Amygdala (tissue), 56 donors: ENCODE measurements around the gene ADTRP.
A peak's percentile ranks its signal among the peaks of the same experiment; 100 is the strongest.
"Not testable (repeated sequence)": the region's sequence is repeated elsewhere in the genome, so short reads cannot be mapped to it uniquely, and the experiment has no call there.

ENCODE experiments used
- DNase-seq, 56 donors: peaks; one replicate each; lab custom pipeline; 2025; lab: John Stamatoyannopoulos, UW

ADTRP gene

DNA sequence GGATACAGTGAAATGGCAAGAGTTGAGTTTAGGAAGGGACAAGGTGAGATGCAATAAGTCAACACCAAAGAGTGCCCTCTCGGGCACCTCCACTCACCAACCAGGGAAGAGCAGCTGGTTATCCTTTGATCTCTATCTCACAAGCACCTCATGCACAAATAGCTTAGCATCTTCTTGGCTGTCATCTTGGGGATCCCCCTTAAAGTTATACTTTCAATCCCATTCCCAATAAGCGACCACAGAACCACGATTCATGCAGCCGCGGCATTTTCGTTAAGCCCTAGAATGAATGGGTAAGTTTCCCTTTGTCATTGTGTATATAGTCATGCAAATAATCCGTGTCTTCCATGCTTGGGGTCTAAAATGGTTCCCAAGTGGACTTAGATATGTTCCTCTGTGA is 73.5 kb downstream of the ADTRP start:
- no peak for DNase-seq

DNA sequence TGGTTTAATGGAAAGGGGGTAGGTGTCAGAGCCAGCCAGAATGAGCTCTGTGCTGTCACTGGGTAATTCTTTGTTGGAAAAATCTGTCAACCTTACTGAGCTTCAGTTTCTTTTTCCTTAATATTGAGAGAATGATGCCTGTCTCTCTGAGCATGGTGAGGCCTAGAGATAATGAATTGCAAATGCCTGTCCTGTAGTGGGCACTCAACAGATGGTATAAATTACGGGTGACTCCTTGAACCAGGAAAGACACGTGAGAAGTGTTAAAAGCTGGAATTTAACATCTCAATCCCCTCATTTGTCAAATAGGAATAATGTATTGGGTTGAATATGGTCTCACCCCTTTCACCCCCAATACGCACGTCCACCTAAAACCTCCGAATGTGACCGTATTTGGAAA is 74.9 kb downstream of the ADTRP start:
- no peak for DNase-seq

DNA sequence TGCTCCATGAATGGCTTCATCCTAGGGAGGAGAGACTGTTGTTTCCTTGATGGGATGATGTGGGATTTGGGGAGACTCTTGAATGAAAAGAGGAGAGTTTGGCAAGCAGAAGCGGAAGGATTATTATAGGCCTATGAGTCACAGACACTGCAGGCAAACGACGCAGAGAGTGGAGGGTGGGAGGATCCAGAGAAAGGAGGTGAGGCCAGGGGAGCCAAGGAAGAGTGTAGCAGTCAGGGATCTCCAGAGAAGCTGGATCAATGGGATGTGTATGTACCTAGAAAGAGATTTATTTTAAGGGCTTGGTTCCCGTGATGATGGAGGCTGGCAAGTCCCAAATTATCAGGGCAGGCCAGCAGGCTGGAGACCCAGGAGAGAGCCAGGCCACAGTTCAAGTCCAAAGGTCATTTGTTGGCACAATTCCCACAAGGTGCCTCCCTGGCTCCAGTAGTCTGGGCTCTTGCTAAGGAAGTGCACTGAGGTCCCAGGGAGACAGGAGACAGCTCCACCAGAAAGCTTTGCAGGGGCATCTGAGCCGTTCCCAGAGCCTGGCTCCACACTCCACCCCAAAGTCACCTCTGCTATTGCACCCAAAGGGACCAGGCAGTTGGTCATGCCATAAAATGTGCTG is 76.0 kb downstream of the ADTRP start:
- DNase-seq: peak in 1 of 56 donors; percentile 10

DNA sequence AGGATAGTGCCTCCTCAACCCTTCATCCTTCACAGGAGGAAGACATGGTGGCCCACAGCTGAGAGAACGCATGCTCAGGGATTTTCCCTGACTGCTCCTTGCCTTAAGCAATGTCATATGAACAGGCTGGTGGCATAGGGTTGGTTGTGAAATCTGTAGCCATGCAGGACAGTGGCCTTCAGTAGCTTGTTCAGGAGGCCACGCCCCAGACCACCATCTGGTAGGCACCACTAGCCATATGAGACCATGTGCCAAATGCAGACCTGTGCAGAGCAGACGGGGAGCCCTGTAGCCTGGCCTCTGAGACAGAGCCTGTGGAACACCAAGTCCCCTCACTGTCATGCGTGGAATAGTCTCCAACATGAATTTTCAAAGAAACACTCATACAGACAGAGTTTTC is 76.5 kb downstream of the ADTRP start:
- DNase-seq: no peak

DNA sequence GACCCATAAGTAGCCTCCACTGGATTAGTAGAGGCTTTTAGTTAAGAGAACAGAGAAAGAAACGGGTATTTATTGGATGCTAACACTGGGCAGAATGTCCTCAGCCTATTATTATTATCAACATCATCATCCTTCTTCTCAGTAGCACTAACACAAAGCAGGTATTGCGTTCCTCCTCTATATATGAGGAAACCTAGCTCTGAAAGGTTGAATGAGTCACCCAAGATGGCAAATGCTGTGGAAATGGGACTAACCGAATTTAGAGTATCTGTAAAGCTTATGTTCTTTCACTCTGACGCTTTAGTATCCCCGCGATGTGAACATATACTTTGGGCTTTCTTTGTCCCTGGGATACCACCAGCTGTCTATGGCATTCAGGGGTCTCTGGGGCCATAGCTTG is 77.0 kb downstream of the ADTRP start:
- no peak for DNase-seq

DNA sequence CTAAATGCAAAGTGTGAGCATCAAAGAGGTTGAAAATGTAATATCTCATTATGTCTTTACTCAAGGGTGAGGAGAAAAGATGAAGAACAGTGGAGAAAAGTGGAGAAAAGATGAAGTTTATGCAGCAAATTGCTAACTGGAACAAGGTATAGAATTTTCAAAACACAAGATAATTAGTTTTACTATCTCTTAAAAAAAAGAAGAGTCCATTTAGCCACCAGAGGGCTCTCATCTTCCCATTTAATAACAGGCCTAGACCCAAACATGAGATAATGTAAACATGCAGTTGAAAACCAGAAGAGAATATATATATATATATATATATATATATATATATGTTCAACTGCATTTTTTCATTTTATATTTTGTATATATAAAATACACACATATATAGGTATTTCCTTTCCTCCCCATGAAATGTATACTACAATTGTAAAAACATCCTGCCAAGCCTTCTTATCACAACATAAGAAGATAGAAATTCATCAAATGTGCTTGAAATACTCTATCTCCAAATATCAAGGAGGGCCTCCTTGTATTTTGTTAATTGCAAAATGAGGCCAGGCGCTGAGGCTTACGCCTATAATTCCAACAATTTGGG is 78.4 kb downstream of the ADTRP start:
- DNase-seq: peak in 1 of 56 donors; percentile 8

DNA sequence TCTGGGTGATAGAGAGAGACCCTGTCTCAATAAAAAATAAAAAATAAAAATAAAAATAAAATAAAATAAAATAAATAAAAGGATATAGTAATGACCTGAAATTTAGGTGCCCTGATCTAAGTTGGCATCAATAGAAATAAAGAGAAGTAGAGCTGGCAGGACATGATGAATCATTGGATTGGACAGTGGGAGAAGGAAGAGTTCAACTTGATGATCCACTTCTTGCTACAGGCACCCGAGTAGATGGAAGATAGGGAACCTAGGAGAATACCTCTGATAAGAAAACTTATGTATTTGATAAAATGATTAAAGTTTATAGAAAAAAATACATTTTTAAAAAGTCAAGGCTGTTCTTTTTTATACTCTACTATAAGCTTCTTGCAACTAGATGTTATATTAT is 79.0 kb downstream of the ADTRP start:
- DNase-seq: no peak

DNA sequence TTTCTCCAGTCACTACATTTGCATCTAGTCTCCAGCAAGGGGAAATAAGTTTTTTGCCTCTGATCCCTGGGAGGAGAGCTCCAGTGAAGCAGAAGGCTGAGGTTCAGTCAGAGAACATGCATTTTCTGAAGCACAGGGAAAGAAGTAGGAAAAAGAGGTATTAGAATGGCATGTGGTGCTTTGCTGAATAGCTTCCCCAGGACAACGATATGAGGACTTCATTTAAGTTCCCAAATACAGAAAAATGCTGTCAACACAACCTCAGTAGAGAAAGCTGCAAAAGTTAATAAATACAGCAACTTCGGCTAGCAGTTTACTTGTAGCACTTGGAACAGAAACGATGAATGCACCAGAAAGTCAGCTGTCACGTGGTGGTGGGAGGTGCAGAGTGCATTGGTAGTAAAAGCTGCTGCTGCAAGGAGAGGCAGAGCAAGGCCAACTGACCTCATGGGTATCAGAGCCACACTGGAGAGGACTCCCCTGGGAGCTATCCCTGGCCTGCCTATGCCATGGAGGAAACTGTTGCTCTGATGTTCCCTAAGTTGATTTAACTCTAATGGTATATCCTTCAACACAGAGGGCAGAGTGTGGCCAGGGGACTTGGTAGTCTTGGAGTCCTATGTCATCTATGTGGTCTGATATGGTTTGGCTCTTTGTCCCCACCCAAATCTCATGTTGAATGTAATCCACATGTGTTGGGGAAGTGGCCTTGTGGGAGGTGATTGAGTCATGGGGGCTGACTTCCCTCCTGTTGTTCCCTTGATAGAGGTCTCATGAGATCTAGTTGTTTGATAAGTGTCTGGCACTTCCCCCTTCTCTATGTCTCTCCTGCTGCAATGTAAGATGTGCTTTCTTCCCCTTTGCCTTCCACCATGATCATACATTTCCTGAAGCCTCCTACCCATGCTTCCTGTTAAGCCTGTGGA is 85.9 kb downstream of the ADTRP start:
- no peak for DNase-seq

DNA sequence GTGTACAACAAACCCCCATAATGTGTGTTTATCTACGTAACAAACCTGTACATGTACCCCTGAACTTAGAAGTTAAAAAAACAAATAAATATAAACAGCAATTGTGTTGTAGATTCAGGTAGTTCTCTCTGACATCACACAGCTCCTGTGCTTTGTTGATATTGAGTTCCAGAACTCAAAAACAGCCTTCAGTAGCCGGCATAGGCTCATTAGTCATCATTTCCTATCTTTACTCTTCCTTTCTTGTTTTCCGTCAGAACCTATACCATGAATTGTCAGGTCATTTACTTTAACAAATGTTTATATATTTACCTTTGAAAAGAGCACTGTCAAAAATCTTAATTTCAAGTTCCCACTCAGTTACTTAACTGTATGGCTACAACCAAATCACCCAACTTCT is 88.8 kb downstream of the ADTRP start:
- no peak for DNase-seq

DNA sequence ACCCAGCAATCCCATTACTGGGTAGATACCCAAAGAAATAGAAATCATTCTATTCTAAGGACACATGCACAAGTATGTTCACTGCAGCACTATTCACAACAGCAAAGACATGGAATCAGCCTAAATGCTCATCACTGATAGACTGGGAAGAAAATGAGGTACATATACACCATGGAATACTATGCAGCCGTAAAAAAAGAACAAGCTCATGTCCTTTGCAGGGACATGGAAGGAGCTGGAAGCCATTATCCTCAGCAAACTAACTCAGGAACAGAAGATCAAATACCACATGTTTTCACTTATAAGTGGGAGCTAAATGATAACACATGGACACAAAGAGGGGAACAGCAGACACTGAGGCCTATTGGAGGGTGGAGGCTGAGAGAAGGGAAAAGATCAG is 89.2 kb downstream of the ADTRP start:
- DNase-seq: not testable (repeated sequence)

DNA sequence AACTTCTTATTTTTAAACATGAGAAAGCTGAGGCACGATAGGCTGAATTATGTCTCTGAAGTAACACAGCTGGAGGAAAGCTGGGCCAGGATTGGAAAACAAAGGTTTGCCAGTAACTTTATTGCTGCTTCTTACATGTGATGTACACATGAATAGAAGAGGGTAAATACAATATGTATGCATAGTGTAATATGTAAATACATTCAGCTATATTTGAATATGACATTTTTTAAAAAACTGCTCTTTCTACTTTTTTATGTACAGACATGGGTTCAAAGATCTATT is 90.2 kb downstream of the ADTRP start:
- DNase-seq: no peak

DNA sequence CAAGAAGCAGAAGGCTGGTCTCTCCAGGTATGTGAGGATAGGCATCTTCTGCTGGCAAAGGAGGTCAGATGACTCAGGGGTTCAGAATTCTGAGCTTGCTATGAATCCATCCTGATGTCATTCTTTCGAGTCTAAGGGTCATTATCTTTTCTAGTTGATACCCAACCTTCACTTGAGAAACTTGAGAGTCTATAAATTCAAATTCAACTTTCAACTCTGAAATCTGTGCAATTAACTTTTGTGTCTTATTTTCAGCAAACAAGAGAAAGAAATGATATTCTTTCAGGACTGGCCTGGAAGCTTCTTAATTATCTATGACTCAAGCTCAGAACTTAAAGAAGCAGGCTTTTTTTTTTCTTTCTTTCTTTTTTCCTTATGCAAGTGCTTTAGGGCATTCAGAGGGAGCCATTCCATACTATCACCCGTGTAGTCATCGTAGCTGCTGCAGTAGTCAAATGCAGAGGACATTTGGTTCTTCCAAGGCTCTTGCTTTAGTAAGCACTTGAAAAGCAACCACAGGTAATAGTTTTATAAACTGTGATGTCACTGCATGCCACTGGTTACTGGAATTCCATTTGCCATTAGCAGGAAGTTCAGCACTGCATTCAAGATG is 93.0 kb downstream of the ADTRP start:
- DNase-seq: no peak

DNA sequence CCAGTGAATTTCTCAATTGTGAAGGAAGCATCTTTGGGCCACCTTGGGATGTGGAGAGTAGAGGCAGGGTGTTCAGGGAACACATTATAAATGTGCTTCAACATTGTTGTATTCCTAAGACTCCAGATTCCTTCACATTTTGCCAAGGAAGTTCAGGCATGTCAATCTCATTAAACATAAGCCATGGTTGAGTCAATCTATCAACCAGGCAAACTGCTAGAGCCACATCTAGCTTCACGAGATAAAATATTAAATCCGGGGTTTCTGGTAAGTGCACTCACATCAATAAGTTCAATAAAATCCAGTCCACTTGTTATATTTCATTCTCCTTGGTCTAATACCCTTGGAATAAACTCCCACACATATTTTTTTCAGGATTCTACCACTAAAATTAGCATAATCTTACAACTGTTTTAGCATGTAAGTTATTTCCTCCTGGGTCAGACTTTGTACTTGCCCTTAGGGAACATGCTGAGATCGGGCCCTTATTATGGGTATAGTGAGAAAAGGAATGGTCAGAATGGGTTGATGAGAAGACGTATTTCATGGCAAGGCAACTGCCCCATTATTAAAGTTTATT is 93.6 kb downstream of the ADTRP start:
- DNase-seq: no peak

DNA sequence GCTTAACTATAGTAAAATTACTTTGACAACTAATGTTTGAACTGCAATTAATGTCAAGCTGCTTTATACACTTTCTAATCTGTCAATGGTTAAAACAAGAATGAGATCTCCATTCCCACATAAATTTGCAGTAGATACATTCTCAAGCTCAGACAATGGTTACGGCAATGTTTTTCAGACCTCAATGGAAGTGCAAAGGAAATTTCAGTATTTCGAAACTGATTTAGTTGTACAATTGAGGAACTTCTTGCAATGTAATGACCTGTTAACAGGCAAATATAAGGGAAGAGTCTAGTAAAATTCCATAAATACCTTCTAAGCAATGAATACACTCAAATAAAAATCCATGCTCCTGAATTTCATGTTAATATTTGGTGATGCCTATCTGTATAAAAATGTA is 94.7 kb downstream of the ADTRP start:
- no peak for DNase-seq

DNA sequence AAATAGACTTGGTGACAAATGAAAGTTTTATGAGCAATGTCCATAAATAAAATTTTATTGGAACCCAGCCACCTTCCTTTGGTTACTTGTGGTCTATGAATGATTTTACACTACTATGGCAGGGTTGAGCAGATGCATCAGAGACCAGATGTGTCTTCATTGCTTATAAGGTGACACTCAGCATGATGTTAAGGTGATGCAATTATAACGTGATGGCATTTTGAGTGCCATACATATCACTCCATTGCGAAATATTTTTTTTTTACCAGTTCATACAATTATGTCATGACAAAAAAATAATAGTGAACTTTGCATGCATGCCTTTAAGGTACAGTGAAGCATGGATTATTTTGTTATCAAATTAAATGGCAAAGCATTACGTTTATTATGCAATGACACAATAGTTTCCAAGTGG is 96.0 kb downstream of the ADTRP start:
- no peak for DNase-seq

DNA sequence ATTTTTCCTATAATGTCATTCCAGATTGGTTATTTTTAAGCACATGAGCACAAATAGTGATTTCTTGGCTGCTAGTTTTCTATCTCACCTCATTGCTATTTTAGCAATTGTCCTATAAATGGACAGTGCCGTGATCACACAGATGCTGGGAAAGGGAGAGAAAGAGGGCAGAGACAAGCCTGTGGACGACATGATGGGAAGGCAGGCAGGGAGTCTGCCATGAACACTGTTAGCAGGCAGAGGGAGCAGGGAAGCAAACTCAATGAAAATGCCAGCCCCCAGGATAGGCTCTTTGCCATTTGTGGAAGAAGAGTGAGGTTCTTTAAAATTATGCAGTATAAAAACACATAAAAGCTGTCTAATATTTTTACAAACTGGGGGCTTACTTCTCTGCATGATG is 96.8 kb downstream of the ADTRP start:
- DNase-seq: no peak

DNA sequence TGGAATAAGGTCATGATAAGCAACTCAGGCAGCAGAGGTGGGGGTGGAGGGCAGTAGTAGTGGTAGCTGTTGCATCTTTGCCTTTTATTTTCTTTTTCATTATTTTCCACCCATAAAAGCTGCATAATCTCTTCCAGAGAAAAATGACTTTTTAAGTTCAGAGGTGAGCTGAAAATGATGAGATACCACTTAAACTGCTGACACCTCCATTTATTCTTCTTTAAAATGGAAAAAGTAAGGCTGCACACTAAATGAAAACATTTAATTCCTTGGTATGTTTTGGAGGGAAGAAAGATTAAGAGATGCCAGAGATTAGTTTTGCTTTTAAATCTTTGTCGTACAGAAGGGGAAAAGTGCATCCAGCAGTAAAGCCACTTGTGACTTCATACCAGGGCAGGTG is 97.2 kb downstream of the ADTRP start:
- no peak for DNase-seq

DNA sequence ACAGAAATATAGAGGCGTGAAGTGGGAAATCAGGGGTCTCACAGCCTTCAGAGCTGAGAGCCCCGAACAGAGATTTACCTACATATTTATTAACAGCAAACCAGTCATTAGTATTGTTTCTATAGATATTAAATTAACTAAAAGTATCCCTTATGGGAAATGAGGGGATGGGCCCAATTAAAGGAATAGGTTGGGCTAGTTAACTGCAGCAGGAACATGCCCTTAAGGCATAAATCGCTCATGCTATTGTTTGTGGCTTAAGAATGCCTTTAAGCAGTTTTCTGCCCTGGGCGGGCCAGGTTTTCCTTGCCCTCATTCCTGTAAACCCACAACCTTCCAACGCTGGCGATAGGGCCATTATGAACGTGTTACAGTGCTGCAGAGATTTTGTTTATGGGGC is 98.1 kb downstream of the ADTRP start:
- not testable (repeated sequence) for DNase-seq

DNA sequence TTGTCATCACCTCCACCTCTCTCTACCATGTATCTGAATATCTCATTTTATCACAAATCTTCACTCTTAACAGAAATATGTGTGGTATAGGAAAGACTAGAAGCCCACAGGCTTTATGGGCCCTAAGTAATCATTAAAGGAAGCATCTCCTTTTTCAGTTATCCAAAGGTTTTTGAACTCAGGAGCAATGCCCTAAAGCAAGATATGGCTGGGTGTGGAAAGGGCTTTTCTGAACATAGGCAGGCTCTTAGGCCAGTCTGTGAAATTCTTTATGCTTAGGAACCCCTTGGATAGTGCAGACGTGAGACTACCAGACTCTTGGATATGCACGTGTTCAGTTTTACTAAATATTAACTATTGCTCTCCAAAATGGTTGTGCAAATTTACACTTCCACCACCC is 99.5 kb downstream of the ADTRP start:
- no peak for DNase-seq

DNA sequence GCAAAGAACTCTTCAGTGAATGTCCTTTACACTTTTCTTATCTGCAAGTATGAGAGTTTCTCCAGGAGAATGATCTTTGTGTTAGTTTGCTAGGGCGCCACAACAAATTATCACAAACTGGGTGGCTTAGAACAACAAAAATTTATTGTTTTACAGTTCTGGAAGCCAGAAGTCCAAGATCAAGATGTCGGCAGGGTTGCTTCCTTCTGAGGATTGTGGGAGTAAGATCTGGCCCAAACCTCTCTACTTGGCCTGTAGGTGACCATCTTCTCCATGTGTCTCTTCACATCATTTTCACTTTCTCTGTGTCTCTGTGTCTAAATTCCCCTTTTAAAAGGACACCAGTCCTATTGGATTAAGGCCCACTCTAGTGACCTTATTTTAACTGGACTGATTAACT is 103.0 kb downstream of the ADTRP start:
- no peak for DNase-seq

DNA sequence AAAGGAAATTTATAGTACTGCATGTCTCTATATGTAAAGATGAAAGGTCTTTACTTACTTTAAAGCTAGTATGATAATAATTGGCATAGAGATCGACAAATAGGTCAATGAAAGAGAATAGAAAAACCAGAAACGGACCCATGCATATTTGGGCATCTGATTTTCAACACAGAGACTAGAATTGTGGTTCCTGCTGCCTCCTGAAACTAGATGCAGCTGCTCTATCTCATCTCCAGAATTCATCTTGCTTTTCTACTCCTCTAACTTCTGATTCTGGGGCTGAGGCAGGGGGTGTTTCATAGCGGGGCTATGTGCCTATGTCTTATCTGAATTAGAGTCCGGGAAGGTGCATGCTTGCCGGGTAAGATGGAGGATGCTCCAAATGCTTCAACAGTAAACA is 105.9 kb downstream of the ADTRP start:
- no peak for DNase-seq
